ENCODE data around the gene ZNF561.

DNA sequence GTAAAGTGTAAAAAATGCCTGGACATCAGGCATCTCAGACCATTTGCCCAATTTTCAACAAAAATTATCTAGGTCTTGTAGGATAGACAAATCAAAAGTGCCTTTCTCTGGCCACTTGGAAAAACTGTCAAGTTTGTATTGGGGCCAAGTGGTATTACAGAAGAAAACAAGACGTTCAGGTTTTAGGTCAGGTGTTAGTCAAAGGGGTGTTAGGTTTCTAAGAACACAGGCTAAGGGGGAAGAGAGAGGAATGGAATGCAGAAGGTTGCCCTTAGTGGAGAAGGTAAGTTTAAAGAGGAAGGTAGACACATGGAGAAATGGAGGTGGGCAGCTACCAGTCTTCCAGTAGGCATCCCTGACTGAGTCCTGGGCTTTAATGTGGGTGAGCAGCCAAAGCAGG lies 19.9 kb upstream of the ZNF561 start:
- TF ChIP-seq, protein P1, sequence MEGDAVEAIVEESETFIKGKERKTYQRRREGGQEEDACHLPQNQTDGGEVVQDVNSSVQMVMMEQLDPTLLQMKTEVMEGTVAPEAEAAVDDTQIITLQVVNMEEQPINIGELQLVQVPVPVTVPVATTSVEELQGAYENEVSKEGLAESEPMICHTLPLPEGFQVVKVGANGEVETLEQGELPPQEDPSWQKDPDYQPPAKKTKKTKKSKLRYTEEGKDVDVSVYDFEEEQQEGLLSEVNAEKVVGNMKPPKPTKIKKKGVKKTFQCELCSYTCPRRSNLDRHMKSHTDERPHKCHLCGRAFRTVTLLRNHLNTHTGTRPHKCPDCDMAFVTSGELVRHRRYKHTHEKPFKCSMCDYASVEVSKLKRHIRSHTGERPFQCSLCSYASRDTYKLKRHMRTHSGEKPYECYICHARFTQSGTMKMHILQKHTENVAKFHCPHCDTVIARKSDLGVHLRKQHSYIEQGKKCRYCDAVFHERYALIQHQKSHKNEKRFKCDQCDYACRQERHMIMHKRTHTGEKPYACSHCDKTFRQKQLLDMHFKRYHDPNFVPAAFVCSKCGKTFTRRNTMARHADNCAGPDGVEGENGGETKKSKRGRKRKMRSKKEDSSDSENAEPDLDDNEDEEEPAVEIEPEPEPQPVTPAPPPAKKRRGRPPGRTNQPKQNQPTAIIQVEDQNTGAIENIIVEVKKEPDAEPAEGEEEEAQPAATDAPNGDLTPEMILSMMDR (IDR thresholded peaks at IDR 0.05; ENCODE audit: extremely low read depth in 1 of 2, insufficient read depth in 1 of 2, low read depth in 1 of 2, low read length in 2 of 2) = no peak
- TF ChIP-seq POLR2A (IDR thresholded peaks at IDR 0.05; ENCODE audit: low read depth, low read length) = no peak
- no peak for TF ChIP-seq MYC (IDR thresholded peaks at IDR 0.05; ENCODE audit: low read depth, low read length)
- TF ChIP-seq, protein P2, sequence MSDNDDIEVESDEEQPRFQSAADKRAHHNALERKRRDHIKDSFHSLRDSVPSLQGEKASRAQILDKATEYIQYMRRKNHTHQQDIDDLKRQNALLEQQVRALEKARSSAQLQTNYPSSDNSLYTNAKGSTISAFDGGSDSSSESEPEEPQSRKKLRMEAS (IDR thresholded peaks at IDR 0.05; ENCODE audit: insufficient read depth, insufficient read length) = no peak
- no peak for TF ChIP-seq FOS (IDR thresholded peaks at IDR 0.05; ENCODE audit: borderline replicate concordance, insufficient read depth, low read length)

Measured in endothelial cell of umbilical vein (primary cell).